ENCODE results near the gene PCSK7.

DNA sequence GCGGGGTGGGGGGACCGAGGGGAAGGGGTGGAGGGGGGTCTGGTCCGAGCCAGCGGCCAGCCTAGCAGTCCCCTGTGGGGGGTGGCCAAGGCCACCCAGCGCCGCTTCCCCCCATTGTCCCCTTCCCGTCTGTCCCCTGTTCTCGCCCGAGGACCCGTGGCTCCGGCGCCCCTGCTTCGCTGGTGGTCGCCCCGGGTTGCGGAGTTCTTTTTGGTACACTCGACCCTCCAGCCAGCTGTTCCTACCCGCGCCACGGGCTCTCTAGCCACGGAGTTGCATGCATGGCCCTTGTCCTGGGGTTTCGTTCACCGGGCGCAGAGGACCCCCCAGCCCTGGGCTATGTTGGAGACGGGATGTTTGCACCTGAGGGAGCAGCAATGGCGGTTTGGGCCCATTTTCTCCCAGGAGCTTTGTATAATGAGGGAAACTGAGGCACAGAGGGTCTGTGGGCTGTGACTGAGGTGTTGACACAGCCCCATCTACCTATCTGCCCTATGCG lies 1.1 kb upstream of the PCSK7 start:
- TF ChIP-seq, protein P1, sequence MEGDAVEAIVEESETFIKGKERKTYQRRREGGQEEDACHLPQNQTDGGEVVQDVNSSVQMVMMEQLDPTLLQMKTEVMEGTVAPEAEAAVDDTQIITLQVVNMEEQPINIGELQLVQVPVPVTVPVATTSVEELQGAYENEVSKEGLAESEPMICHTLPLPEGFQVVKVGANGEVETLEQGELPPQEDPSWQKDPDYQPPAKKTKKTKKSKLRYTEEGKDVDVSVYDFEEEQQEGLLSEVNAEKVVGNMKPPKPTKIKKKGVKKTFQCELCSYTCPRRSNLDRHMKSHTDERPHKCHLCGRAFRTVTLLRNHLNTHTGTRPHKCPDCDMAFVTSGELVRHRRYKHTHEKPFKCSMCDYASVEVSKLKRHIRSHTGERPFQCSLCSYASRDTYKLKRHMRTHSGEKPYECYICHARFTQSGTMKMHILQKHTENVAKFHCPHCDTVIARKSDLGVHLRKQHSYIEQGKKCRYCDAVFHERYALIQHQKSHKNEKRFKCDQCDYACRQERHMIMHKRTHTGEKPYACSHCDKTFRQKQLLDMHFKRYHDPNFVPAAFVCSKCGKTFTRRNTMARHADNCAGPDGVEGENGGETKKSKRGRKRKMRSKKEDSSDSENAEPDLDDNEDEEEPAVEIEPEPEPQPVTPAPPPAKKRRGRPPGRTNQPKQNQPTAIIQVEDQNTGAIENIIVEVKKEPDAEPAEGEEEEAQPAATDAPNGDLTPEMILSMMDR (IDR thresholded peaks at IDR 0.05; ENCODE audit: control extremely low read depth in 1 of 3, insufficient read depth in 1 of 3, low read depth in 1 of 3, low read length in 3 of 3), result no peak
- TF ChIP-seq POLR2AphosphoS5 (IDR thresholded peaks at IDR 0.05; ENCODE audit: low read depth, low read length), result no peak
- no peak for TF ChIP-seq RAD21 (IDR thresholded peaks at IDR 0.05 in 1 of 2, conservative IDR thresholded peaks at IDR 0.05 in 1 of 2; ENCODE audit: low read depth in 2 of 2, low read length in 2 of 2)
- TF ChIP-seq EZH2 (IDR thresholded peaks at IDR 0.05; ENCODE audit: low read depth, low read length, severe bottlenecking), result no peak
- TF ChIP-seq SP1 (IDR thresholded peaks at IDR 0.05; ENCODE audit: low read depth, low read length), result no peak
- no peak for TF ChIP-seq CHD2 (IDR thresholded peaks at IDR 0.05; ENCODE audit: low read length)
- no peak for TF ChIP-seq CBX5 (IDR thresholded peaks at IDR 0.05; ENCODE audit: low read depth, low read length)
- TF ChIP-seq ZNF274 (IDR thresholded peaks at IDR 0.05; ENCODE audit: borderline replicate concordance, extremely low read depth, low read length), result no peak
- 0 out of 2 replicates have a peak, but pooled peaks have one; percentile 17 for TF ChIP-seq PHF8 (conservative IDR thresholded peaks at IDR 0.05; ENCODE audit: low read depth, low read length)
- TF ChIP-seq POLR2A (IDR thresholded peaks at IDR 0.05; ENCODE audit: control extremely low read depth in 1 of 2, low read depth in 2 of 2, low read length in 2 of 2), result no peak
- TF ChIP-seq, protein P2, sequence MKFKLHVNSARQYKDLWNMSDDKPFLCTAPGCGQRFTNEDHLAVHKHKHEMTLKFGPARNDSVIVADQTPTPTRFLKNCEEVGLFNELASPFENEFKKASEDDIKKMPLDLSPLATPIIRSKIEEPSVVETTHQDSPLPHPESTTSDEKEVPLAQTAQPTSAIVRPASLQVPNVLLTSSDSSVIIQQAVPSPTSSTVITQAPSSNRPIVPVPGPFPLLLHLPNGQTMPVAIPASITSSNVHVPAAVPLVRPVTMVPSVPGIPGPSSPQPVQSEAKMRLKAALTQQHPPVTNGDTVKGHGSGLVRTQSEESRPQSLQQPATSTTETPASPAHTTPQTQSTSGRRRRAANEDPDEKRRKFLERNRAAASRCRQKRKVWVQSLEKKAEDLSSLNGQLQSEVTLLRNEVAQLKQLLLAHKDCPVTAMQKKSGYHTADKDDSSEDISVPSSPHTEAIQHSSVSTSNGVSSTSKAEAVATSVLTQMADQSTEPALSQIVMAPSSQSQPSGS (IDR thresholded peaks at IDR 0.05; ENCODE audit: low read length), result no peak

Measured in H1 (cell line).